GM18499 (cell line): Measurements from ENCODE around the gene GID8.

Experiments
- ATAC-seq: cut with Tn5 transposase; IDR thresholded peaks from one replicate; pipeline ENCODE4 v1.9.1; 2021; ENCODE audit warnings: moderate number of reproducible peaks; ENCODE audit not compliant: insufficient read depth, unreplicated experiment

GID8 gene

DNA sequence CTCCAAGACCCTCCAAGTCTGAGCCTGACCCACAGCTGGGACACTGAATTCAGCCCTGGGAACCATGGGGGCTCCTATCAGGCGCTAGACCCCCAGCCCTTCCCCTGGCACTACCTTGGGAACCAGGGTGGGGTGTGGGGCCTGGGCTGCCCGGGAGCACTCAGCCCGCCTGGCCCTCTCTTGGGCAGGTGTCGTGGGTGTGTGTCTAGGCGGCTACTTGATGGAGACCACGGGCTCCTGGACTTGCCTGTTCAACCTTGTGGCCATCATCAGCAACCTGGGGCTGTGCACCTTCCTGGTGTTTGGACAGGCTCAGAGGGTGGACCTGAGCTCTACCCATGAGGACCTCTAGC lies 29.2 kb downstream of the GID8 start:
- no peak for ATAC-seq

GRCh38 chr20:62967628-62968351 lies 29.8 kb downstream of the GID8 start:
- no peak for ATAC-seq

- ATAC-seq, result no peak
Observed at GRCh38 chr20:62968378-62969178, 30.6 kb downstream of the GID8 start.

DNA sequence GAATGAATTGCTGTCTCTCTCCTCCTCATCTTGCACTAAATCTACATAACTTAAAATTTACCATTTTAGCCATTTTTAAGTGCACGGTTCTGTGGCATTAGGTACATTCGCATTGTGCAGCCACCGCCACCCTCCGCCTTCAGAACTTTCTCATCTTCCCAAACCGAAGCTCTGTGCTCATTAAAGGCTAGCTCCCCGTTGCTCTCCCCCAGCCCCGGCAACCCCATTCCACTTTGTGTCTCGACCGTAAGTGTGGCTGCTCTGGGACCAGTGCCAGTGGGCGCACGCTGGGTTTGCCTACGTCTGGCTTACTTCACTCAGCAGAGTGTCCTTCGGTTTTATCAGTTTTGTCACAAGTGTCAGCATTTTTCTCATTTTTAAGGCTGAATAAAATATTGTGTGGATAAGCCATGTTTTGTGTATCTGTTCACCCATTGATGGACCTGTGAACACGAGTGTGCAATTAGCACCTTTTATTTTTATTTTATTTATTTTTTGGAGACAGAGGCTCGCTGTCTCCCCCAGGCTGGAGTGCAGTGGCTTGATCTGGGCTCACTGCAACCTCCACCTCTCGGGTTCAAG lies 31.3 kb downstream of the GID8 start:
- ATAC-seq, result no peak

GRCh38 chr20:62969939-62970306 lies 32.0 kb downstream of the GID8 start:
- no peak for ATAC-seq

- ATAC-seq, result no peak
Observed at GRCh38 chr20:62970307-62971210, 32.6 kb downstream of the GID8 start.

- no peak for ATAC-seq
Observed at GRCh38 chr20:62971211-62971949, 33.4 kb downstream of the GID8 start.

GRCh38 chr20:62971950-62972844 lies 34.2 kb downstream of the GID8 start:
- no peak for ATAC-seq

GRCh38 chr20:62972845-62973745 lies 35.1 kb downstream of the GID8 start:
- ATAC-seq, result no peak

- no peak for ATAC-seq
Observed at GRCh38 chr20:62975251-62975760, 37.4 kb downstream of the GID8 start.

DNA sequence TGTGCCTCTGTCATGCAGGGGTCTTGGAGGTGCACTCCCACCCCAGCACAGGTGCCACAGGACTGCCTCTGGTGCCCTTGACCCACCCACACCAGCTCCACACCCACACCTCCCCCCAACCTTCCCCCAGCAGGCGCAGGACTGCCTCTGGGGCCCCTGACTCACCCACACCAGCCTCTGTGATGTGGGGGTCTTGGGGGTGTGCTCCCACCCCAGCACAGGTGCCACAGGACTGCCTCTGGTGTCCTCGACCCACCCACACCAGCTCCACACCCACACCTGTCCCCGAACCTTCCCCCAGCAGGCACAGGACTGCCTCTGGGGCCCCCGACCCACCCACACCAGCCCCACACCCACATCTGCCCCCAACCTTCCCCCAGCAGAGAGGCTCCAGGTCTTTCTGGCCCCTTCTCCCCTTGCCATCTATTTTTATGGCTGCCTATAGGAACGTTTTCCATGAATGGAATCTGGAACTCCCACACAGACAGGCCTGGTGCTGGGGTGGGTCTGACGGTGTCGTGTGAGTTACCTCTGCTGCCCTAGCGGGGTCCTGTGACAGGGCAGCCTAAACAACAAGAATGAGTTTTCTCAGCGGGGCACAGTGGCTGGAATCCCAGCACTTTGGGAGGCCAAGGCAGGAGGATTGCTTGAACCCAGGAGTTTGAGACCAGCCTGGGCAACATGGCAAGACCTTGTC lies 38.0 kb downstream of the GID8 start:
- no peak for ATAC-seq

GRCh38 chr20:62976886-62977285 lies 38.9 kb downstream of the GID8 start:
- ATAC-seq, result no peak

- no peak for ATAC-seq
Observed at GRCh38 chr20:62977613-62978560, 39.9 kb downstream of the GID8 start.

GRCh38 chr20:62978561-62978943 lies 40.6 kb downstream of the GID8 start:
- no peak for ATAC-seq

DNA sequence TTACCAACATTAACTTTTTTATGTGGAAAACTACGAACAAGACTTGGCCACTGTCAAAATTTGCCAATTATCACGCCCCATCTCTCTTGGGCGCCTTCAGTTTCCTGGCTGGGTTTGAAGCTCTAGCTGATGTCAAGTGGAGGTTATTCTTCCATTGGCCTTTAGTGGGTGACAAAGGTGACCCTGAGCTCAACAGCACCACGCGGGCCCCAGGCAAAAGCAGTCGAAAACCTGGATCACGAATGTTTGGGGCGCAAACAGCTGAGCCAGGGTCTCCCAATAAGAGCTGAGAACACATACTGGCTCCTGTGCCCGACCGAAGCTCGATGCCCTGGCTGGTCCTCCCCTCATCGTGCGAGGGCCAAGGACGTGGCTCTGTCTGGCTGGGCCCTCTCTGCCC lies 41.4 kb downstream of the GID8 start:
- no peak for ATAC-seq

DNA sequence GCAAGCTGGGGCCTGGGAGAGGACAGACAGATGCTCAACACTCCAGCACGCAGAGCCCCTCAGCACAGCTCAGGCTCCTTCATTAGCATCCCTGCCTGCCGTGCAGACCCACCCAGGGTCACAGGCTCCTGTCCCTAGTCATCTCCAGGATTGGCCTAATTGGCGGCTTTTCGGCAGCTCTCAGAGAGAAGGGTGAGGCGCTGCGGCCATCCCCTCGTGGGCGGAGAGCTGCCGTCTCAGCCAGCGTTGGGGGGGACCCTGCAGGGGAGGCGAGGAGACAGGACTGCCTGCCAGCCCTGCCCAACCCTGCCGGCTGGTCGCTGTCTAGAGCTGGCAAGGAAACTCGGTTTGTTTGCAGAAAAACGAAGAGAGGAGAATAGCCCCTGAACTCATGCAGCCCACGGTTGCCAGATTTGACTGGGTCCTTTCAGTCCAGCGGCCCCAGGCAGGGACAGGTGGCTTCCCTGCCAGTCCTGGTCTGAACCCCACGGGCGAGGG lies 42.0 kb downstream of the GID8 start:
- no peak for ATAC-seq
